DMS53 treated with DMSO at 0.1 percent for 48 hours (cell line): Measurements from ENCODE around the gene ARCN1.
A peak's percentile ranks its signal among the peaks of the same experiment; 100 is the strongest.

Experiments used
- DNase-seq: peaks from one replicate; lab custom pipeline; 2025; ENCODE audit not compliant: unreplicated experiment; lab: John Stamatoyannopoulos, UW

ARCN1 gene

DNA sequence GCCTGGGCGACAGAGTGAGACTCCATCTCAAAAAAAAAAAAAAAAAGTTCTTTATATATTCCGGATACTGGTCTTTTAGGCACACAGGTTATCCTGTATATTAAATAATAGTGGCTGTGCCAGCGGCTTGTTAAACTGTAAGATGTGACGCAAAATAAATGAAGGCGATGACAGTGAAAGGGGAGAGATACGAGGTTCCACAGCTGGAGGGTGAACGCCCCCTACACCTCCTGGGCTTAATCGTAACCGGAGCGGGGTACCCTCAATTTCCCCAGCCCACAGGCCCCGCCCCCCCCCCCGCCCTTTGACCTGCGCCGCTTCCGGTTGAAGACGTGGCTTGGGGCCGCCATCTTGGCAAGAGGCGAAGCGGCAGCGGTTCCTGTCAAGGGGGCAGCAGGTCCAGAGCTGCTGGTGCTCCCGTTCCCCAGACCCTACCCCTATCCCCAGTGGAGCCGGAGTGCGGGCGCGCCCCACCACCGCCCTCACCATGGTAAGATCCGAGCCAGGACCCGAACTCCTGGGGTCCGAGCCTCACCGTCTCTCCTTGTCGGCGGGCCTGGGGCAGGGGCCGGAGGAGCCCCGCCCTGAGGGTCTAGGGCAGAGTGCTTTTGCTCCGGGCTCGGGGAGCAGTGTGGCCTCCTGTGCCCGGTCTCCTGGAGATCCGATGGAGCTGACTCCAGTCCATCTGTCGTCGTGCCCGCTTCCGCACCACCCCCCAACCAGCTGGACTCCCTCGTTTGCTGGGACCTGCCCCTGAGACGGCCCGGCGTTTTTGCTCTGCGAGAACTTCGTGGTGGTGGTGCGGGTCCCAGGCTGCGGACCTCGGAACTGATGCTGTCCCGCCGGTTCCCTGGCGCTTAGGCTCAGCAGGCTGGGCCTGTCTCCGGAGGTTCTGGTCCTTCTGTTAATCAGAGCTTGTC, at the start of gene ARCN1:
Gene ARCN1, plus strand, starts transcription at position 349 of the 920 bp plus-strand sequence. Its CDS starts 139 bp downstream, at position 488.
- peak; percentile 63 for DNase-seq

DNA sequence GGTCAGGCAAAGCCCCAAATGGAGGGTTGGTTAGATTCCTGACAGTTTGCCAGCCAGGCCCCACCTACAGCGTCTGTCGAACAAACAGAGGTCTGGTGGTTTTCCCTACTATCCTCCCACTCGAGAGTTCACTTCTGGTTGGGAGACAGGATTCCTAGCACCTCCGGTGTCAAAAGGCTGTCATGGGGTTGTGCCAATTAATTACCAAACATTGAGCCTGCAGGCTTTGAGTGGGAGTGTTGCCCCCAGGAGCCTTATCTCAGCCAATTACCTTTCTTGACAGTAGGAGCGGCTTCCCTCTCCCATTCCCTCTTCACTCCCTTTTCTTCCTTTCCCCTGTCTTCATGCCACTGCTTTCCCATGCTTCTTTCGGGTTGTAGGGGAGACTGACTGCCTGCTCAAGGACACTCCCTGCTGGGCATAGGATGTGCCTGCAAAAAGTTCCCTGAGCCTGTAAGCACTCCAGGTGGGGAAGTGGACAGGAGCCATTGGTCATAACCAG, 49.6 kb upstream of the ARCN1 start:
- no peak for DNase-seq

DNA sequence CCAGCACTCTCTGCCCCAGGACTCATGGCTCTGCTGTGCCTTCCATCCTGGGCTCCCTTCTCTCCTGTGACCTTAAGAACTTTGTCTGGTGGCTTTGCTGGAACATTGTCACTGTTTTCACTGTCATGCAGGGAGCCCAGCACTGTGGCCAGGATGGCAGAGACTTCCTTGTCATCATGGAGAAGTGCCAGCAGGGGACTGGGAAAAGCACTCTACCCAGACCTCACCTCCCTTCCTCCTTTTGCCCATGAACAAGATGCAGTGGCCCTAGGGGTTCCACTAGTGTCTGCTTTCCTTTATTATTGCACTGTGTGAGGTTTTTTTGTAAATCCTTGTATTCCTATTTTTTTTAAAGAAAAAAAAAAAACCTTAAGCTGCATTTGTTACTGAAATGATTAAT, 47.9 kb upstream of the ARCN1 start:
- no peak for DNase-seq

DNA sequence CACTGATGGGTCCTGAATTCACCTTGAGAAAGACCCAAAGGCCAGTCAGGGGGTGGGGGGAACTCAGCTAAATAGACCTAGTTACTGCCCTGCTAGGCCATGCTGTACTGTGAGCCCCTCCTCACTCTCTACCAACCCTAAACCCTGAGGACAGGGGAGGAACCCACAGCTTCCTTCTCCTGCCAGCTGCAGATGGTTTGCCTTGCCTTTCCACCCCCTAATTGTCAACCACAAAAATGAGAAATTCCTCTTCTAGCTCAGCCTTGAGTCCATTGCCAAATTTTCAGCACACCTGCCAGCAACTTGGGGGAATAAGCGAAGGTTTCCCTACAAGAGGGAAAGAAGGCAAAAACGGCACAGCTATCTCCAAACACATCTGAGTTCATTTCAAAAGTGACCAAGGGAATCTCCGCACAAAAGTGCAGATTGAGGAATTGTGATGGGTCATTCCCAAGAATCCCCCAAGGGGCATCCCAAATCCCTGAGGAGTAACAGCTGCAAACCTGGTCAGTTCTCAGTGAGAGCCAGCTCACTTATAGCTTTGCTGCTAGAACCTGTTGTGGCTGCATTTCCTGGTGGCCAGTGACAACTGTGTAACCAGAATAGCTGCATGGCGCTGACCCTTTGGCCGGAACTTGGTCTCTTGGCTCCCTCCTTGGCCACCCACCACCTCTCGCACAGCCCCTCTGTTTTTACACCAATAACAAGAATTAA, 47.3 kb upstream of the ARCN1 start:
- no peak for DNase-seq

DNA sequence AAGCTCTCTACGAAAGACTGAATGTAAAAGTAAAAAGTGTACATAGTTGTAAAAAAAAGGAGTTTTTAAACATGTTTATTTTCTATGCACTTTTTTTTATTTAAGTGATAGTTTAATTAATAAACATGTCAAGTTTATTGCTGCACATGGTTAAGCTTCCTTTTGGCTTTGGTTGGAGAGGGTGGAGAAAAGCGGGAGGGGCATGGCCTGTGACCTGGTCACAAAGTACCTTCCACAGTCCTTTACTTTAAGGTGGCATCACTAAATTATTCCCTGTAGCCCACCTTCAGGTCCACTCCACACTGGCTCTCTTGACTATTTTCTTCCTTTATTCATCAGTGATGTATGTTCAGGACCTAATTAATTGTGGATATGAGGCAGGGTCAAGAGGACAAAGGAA, 45.5 kb upstream of the ARCN1 start:
- no peak for DNase-seq

DNA sequence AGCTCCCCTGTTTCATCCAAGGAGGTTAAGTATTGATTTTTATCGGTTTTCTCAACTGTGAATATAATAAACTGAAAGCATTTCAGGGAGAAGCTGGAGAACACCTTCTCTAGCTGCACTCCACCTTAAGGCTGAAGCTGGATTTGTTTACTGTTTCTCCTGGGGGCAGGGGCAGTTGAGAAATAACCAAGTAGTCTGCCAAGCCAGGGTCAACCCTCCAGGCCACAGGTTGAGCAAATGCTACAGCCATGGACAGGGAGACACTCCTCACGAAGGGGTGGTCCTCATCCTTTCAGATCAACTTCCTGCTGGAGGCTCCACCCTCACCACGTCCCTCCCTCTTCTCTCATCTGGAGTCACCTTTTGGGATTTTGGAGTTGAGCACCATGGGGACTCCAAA, 45.1 kb upstream of the ARCN1 start, which contains the start of gene TTC36:
Gene TTC36, plus strand, starts transcription at position 366 of the 400 bp plus-strand sequence. Its CDS starts 21 bp downstream, at position 387.
- no peak for DNase-seq

DNA sequence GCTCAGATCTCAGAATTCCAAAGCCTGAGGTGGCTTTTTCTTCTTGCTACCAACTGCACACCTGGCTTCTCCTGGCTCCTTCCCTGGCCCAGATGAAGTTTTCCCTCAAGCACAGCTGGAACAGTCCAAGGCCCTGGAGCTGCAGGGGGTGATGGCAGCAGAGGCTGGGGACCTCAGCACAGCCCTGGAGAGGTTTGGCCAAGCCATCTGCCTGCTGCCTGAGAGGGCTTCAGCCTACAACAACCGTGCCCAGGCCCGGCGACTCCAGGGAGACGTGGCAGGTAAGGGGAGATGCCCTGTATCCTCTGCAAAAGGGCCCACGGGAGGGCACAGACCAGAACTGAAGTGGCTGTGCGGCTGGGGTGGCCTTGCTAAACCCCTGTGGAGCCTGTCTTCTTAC, 43.7 kb upstream of the ARCN1 start:
- DNase-seq = no peak

DNA sequence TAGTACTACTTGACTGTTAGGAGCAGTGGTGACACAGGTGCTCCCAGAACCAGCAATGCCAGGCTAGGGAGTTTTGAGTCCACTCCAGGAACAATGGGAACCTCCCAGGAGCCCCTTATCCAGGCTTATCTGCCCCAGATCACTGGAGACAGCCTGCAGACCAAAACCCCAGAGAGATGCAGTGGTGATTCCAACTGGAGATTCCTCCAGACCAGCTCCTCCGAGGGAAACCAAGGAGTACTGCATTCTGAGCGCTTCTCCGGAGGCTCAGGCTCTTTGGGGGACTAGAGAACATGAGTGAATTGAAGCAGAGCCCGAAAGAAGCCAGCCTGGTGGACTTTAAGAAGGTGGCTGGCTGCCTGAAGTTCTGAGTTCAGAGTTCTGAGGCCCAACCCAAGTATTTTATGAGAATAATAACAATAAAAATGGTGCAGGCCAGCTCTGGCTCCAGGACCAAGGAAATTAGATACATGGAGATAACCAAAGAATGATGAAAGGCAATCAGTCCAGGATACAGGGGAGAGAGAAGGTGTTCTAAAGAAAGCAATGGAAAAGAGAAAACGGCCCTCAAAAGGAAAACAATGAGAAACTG, 42.5 kb upstream of the ARCN1 start:
- DNase-seq = no peak

DNA sequence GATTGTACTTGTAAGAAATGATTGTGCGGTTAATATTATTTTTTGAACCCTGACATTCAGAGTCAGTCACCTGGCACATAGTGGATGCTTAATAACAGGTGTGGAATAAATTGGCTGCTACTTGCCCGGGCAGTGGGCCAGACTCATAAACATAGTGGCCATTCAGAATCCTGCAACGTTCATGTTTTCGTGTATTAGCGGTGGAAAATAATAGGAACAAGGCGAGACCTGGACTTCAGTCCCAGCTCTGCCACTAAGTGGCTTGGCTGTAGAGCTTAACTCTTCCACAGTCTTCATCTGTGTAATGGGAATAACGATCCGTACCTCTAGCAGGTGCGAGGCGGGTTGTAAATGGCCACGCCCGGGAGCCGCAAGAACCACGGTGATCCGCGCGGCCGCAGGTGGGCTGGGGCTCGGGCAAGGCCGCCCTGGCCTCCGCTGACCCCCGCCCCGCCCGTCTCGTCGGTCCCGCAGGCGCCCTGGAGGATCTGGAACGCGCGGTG, 42.0 kb upstream of the ARCN1 start:
- DNase-seq = peak; percentile 17

DNA sequence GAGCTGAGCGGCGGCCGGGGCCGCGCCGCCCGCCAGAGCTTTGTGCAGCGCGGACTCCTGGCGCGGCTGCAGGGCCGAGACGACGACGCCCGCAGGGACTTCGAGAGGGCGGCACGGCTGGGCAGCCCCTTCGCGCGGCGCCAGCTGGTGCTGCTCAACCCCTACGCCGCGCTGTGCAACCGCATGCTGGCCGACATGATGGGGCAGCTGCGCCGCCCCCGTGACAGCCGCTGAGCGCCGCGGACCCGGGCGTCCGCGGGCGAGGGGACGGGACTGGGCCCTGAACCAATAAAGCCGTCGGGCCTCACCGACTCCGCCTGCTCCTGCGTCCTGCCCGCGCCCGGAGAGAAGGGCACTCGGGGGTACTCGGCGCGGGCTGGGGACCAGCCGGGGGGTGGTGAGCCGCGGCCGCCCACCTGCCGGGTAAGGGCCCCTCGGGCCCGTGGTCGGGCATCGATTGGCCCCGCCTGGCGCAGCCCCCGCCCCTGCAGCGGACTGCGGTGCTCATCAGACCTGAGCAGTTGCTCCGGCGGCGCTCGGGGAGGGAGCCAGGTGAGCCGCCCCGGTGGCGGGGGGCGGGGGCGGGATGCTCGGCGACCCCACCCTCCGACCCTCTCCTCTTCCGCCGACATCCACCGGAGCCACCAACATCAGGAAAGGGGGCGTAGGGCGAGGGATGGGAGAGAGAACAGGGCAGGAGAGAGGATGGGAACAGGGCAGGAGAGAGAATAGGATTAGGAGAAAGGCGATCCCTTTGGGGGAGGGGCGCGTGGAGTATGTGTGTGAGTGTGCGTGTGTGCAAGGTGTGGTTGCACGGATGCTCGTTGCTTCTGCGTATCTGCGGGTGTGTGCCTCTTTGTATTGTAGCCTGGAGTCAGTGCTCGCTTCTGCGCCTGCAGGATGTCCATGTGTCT, 41.3 kb upstream of the ARCN1 start, which contains the start of gene TMEM25:
Gene TMEM25, plus strand, starts transcription at position 510 of the 914 bp plus-strand sequence. CDS start 610 bp downstream, outside the sequence.
- DNase-seq = peak; percentile 50

DNA sequence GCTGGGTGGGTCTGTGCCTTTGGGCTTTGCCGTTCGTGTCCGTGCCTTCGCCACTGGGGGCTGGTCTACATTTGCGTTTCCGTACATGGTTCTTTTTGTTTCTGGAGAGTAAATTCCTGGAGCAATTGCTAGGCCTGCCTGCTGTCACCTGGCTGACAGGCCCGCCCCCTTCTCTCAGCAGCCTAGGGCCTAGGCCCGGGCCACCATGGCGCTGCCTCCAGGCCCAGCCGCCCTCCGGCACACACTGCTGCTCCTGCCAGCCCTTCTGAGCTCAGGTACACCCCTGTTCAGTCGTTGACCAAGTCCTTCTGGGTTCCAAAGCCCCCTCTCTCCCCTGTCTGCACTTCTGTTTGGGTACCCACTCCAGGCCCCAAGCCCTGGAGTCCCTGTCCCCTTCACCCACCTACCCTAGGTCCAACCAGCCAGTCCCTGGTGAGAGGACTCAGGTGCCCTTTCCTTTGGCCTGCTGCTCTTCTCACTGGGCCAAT, 40.6 kb upstream of the ARCN1 start:
- DNase-seq = no peak

DNA sequence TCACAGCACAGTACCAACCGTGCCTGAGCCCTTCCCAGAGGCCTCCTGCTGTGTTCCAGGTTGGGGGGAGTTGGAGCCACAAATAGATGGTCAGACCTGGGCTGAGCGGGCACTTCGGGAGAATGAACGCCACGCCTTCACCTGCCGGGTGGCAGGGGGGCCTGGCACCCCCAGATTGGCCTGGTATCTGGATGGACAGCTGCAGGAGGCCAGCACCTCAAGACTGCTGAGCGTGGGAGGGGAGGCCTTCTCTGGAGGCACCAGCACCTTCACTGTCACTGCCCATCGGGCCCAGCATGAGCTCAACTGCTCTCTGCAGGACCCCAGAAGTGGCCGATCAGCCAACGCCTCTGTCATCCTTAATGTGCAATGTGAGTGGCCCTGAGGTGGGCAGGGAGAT, 40.1 kb upstream of the ARCN1 start:
- no peak for DNase-seq

DNA sequence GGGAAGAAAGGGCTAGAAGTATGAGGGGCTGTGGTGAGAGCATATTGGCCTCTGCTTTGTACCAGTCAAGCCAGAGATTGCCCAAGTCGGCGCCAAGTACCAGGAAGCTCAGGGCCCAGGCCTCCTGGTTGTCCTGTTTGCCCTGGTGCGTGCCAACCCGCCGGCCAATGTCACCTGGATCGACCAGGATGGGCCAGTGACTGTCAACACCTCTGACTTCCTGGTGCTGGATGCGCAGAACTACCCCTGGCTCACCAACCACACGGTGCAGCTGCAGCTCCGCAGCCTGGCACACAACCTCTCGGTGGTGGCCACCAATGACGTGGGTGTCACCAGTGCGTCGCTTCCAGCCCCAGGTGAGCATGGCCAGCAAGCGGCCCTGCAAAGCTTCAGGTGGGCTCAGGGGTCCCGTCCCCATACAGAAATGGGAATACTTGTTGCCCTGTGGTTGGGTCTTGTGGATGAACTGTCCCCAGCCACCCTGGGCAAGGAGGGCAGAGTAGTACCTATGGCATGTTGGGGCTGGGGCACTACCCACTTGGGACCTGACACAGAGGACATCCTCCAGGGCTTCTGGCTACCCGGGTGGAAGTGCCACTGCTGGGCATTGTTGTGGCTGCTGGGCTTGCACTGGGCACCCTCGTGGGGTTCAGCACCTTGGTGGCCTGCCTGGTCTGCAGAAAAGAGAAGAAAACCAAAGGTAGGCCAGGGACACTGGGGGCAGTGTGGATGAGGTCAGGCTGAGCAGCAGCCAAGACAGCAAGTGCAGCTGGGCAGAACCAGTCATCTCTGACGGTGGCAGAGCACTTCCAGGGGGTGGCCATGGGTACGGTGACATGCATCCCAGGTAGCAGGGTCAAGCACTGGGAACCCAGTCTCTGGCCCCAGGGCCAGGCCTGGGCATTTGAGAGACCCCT, 39.1 kb upstream of the ARCN1 start:
- no peak for DNase-seq

DNA sequence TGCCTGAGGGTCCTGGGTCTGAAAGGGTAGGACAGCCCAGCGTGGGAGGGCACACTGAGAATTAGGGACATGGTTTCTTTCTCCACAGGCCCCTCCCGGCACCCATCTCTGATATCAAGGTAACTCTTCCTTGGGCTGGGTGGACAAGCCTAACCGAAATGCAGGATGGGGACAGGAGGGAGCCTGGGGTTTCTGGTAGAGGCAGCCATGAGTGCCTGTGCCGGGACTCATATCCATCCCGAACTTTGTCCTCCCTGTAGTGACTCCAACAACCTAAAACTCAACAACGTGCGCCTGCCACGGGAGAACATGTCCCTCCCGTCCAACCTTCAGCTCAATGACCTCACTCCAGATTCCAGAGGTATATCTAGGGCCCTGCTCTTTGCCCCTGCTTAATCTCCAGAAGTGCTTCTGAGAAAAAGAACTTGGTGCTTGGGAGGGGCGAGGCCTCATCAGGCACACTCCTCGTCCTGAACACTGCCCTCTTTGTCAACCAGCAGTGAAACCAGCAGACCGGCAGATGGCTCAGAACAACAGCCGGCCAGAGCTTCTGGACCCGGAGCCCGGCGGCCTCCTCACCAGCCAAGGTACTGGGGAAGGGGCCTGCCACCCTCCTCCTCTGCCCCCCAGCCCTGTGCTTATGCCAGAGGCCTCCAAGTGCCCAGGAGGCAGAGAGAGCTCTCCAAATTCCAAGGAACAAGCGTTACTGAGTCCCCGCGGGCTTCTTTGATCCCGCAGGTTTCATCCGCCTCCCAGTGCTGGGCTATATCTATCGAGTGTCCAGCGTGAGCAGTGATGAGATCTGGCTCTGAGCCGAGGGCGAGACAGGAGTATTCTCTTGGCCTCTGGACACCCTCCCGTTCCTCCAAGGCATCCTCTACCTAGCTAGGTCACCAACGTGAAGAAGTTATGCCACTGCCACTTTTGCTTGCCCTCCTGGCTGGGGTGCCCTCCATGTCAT, 38.2 kb upstream of the ARCN1 start:
- no peak for DNase-seq

DNA sequence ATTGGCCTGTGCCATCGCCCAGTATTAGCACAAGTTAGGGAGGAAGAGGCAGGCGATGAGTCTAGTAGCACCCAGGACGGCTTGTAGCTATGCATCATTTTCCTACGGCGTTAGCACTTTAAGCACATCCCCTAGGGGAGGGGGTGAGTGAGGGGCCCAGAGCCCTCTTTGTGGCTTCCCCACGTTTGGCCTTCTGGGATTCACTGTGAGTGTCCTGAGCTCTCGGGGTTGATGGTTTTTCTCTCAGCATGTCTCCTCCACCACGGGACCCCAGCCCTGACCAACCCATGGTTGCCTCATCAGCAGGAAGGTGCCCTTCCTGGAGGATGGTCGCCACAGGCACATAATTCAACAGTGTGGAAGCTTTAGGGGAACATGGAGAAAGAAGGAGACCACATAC, 36.9 kb upstream of the ARCN1 start:
- no peak for DNase-seq

DNA sequence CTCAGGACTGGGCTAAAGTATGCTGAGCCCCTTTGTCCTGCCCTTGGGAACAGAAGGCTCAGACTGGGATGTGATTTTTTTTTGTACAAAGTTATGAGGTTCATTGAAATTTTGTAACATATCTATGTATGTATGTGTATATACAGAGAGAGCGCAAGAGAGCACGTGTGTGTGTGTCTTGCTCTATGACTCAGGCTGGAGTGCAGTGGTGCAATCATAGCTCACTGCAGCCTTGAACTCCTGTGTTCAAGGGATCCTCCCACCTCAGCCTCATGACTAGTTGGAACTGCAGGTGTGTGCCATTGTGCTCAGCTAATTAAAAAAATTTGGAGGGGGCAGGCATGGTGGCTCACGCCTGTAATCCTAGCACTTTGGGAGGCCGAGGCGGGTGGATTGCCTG, 35.5 kb upstream of the ARCN1 start:
- no peak for DNase-seq

DNA sequence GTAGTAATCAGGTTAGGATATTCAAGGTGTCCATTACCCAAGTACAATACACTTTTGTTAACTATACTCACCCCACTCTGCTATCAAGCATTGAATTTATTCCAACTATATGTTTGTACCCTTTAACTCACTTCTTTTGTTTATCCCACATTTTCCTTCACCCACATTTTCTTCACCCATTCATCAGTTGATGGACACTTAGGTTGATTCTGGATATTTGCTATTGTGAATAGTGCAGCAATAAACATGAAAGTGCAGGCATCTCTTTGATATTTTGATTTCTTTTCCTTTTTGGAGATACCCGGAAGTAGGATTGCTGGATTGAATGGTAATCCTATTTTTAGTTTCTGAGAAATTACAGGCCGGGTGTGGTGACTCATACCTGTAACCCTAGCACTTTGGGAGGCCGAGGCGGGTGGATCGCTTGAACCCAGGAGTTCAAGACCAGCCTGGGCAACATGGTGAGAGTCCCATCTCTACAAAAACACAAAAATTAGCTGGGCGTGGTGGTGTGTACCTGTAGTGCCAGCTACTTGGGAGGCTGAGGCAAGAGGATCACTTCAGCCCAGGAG, 34.7 kb upstream of the ARCN1 start:
- DNase-seq = no peak
